Astrocyte of the spinal cord (primary cell): ENCODE measurements around the gene ITIH3.

Source experiments
- DNase-seq: peaks from one replicate; pipeline ENCODE4 v3.0.0; 2011; ENCODE audit warnings: low read depth, low spot score
- H3K4me3 ChIP-seq: 2 replicates; pipeline ENCODE4 v1.5.1; 2011; ENCODE audit warnings: low read depth, mild to moderate bottlenecking, low read length, moderate library complexity
- in situ Hi-C: cut with HindIII; loops from 2 replicates; pipeline ENCODE4 v1.10.0; 2017; ENCODE audit warnings: low sequenced_read_pairs
- TF ChIP-seq, protein P1 (sequence below): IDR thresholded peaks from 2 replicates; pipeline ENCODE4 v1.5.1; 2012; ENCODE audit warnings: low read depth, mild to moderate bottlenecking, low read length, inconsistent platforms

The ITIH3 gene

DNA sequence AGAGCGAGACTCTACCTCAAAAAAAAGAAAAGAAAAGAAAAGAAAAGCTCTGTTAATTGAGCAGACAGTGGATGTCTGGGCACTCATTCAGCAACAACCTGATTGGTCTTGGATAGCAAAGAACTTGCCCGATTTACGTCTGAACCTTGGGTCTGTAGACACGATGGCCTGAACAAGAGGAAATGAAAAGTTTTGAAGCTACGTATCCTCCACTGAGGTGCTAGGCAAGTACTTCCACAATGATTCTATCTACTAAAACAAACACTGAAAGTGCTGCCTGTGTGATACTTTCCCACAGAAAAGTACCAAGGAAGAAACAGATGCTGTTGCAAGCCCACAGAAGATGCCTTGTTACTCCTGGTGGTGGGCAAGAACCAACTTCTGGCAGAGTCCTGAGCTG, 62.1 kb downstream of the ITIH3 start:
- in situ Hi-C loops = no loop called here

DNA sequence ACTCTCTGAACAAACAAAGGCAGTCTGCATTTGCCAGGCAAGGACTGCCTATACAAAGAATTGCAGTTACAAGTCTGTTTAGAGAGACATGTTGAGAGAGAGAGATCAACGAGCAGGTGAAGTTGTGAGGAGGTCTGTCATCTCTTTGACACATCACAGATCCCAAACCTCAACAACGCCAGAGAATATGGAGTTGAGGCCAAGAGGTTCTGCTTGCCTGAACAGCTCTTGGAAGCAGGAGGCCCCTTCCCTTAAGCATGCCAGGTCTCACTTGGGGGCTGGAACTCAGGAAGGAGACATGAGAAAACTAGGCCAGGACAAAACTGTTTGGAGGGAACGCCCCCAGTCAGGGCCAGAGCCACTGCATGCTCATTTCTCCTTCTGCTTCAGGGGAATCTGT, 62.5 kb downstream of the ITIH3 start:
- TF ChIP-seq, protein P1, sequence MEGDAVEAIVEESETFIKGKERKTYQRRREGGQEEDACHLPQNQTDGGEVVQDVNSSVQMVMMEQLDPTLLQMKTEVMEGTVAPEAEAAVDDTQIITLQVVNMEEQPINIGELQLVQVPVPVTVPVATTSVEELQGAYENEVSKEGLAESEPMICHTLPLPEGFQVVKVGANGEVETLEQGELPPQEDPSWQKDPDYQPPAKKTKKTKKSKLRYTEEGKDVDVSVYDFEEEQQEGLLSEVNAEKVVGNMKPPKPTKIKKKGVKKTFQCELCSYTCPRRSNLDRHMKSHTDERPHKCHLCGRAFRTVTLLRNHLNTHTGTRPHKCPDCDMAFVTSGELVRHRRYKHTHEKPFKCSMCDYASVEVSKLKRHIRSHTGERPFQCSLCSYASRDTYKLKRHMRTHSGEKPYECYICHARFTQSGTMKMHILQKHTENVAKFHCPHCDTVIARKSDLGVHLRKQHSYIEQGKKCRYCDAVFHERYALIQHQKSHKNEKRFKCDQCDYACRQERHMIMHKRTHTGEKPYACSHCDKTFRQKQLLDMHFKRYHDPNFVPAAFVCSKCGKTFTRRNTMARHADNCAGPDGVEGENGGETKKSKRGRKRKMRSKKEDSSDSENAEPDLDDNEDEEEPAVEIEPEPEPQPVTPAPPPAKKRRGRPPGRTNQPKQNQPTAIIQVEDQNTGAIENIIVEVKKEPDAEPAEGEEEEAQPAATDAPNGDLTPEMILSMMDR = no peak
- H3K4me3 ChIP-seq = no peak overlapping the region
- in situ Hi-C loops = no loop called here
- no peak for DNase-seq

More for the DNA sequence above, 62.1 kb downstream of the ITIH3 start:
- TF ChIP-seq, protein P1 = no peak
- no peak for DNase-seq
- H3K4me3 ChIP-seq = no peak overlapping the region

DNA sequence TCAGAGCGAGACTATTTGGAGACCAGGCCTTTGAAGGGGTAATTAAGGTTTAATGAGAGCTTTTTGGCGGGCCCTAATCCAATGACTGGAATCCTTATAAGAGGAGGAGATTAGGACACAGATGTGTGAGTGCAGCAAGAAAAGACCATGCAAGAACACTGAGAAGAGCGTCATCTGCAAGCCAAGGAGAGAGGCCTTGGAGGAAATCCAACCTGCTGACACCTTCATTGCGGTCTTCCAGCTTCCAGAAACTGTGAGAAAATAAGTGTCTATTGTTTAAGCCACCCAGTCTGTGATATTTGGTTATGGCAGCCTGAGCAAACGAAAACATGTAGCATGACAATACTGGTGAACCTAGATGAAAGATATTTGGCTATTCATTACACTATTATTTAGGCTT, 63.3 kb downstream of the ITIH3 start:
- no peak for DNase-seq
- in situ Hi-C loops = no loop called here
- H3K4me3 ChIP-seq = no peak overlapping the region
- TF ChIP-seq, protein P1 = no peak
